ENCODE results near the gene RBM8A. TPM values are rescaled to one million over a fixed set of nuclear protein-coding genes. Genes with fewer than 3 reads are reported as not detected.

RBM8A gene
- total RNA-seq, 1 experiment from 2014 or later: 482 TPM

- Histone ChIP-seq H4K20me1 (ENCODE audit: low read length) (peaks cover 7% of the 10 kb centered on the region; the same call in 1 of the 2 replicates), H3K27ac (ENCODE audit: low read length) (peak overlapping the region; percentile 83), H3F3A (ENCODE audit: low read length, unreplicated experiment) (no peaks in the 10 kb centered on the region), H3K36me3 (ENCODE audit: low read depth, low read length) (peaks cover 14% of the 10 kb centered on the region), H3K79me2 (ENCODE audit: low read length) (peaks cover 23% of the 10 kb centered on the region), H3K27me3 (ENCODE audit: low read length) (no peaks in the 10 kb centered on the region), H3K9me3 (ENCODE audit: low read length) (no peaks in the 10 kb centered on the region), H2AFZ (ENCODE audit: low read length) (peak overlapping the region; percentile 80), H3K9me2 (replicated peaks; ENCODE audit: low read length) (no peaks in the 10 kb centered on the region), H3K4me1 (ENCODE audit: insufficient read depth, low read length) (peaks cover 13% of the 10 kb centered on the region), H3K4me2 (ENCODE audit: low read length) (peak overlapping the region; percentile 94), H3K4me3 (ENCODE audit: low read length) (peak overlapping the region; percentile 75), H3K9ac (ENCODE audit: low read length) (peak overlapping the region; percentile 97)
- intact Hi-C loops (cut with micrococcal nuclease): loop anchor here (1.0 to 2.0 kb wide), 5 partner anchors 9 to 85 kb away; partner anchors contain the start of gene PIAS3
- CTCF ChIA-PET: interaction anchor here (0.5 to 1.4 kb wide), 3 partner anchors 30 to 40 kb away, joined by 6 to 8 read pairs (median 7); partner anchors contain the start of gene LIX1L
- ATAC-seq (no peak), DNase-seq (no peak)
- TSS peak; percentile 97 for BruUV-seq (replicated peaks)
- POLR2A ChIA-PET (ENCODE audit: unreplicated experiment): interaction anchor here (0.6 to 1.3 kb wide), 7 partner anchors 17 to 69 kb away, joined by 3 to 12 read pairs (median 6); partner anchors contain the start of genes ANKRD34A, LIX1L, PIAS3 and POLR3GL
- TF ChIP-seq EZH2 (IDR thresholded peaks at IDR 0.05; ENCODE audit: low read length, unreplicated experiment) (no peak), EZH2phosphoT487 (IDR thresholded peaks at IDR 0.05; ENCODE audit: borderline replicate concordance, low read length) (no peak)
- TF ChIP-seq, protein P1, sequence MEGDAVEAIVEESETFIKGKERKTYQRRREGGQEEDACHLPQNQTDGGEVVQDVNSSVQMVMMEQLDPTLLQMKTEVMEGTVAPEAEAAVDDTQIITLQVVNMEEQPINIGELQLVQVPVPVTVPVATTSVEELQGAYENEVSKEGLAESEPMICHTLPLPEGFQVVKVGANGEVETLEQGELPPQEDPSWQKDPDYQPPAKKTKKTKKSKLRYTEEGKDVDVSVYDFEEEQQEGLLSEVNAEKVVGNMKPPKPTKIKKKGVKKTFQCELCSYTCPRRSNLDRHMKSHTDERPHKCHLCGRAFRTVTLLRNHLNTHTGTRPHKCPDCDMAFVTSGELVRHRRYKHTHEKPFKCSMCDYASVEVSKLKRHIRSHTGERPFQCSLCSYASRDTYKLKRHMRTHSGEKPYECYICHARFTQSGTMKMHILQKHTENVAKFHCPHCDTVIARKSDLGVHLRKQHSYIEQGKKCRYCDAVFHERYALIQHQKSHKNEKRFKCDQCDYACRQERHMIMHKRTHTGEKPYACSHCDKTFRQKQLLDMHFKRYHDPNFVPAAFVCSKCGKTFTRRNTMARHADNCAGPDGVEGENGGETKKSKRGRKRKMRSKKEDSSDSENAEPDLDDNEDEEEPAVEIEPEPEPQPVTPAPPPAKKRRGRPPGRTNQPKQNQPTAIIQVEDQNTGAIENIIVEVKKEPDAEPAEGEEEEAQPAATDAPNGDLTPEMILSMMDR (conservative IDR thresholded peaks at IDR 0.05; ENCODE audit: low read depth, low read length): no peak
These were observed 796 bp upstream of the RBM8A start for GRCh38 chr1:145927916-145928643.

DNA sequence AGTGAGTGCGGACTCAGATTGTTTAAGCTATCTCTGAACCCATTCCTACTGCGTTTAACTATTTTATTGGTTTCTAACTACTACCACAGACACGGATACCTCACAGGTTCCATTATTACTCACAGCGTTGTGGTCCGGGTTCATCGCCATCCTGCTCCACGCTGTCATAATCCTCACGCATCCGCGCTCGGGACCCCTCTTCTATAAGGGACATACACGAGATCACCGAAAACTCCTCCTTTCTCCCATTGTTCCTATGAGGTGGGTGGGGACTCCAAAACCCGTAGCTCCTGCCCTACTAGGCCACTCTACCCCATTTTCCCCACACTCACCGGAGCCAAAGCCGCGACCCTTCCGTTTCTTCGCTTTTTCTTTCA is 610 bp downstream of the RBM8A start:
- no peaks in the 10 kb centered on the region for H3K9me3 ChIP-seq (ENCODE audit: low read length)
- ChIA-PET POLR2A (ENCODE audit: unreplicated experiment) (interaction anchor here (0.5 to 1.1 kb wide), 5 partner anchors 31 to 41 kb away, joined by 3 to 12 read pairs (median 5); partner anchors contain the start of genes ANKRD34A, ANKRD35, LIX1L and POLR3GL), CTCF (interaction anchor here (1.0 to 1.4 kb wide), 2 partner anchors 31 to 35 kb away, joined by 6 to 8 read pairs; partner anchors contain the start of gene LIX1L)
- H3K9me2 ChIP-seq (replicated peaks; ENCODE audit: low read length): no peaks in the 10 kb centered on the region
- DNase-seq: no peak
- peaks cover 16% of the 10 kb centered on the region for H3K36me3 ChIP-seq (ENCODE audit: low read depth, low read length)
- H3K27me3 ChIP-seq (ENCODE audit: low read length): no peaks in the 10 kb centered on the region
- H3K4me2 ChIP-seq (ENCODE audit: low read length): peak overlapping the region; percentile 94
- no peak overlapping the region for H2AFZ ChIP-seq (ENCODE audit: low read length)
- no peak for TF ChIP-seq EZH2phosphoT487 (IDR thresholded peaks at IDR 0.05; ENCODE audit: borderline replicate concordance, low read length)
- TF ChIP-seq, protein P1 (conservative IDR thresholded peaks at IDR 0.05; ENCODE audit: low read depth, low read length): no peak
- no peak for TF ChIP-seq EZH2 (IDR thresholded peaks at IDR 0.05; ENCODE audit: low read length, unreplicated experiment)
- peaks cover 7% of the 10 kb centered on the region; the same call in 1 of the 2 replicates for H4K20me1 ChIP-seq (ENCODE audit: low read length)
- peak overlapping the region; percentile 75 for H3K4me3 ChIP-seq (ENCODE audit: low read length)
- H3F3A ChIP-seq (ENCODE audit: low read length, unreplicated experiment): peaks cover 5% of the 10 kb centered on the region
- ATAC-seq: peak; percentile 7
- H3K27ac ChIP-seq (ENCODE audit: low read length): peak overlapping the region; percentile 83
- H3K9ac ChIP-seq (ENCODE audit: low read length): peak overlapping the region; percentile 97
- peaks cover 23% of the 10 kb centered on the region for H3K79me2 ChIP-seq (ENCODE audit: low read length)
- peaks cover 13% of the 10 kb centered on the region for H3K4me1 ChIP-seq (ENCODE audit: insufficient read depth, low read length)
- intact Hi-C loops (cut with micrococcal nuclease): loop anchor here (1.0 to 2.0 kb wide), 5 partner anchors 7 to 87 kb away; partner anchors contain the start of gene PIAS3
- BruUV-seq (replicated peaks): TSS peak; percentile 74

All from PC-3 (cell line).